ENCODE results near the gene GCDH. TPM values are rescaled to one million over a fixed set of nuclear protein-coding genes. Genes with fewer than 3 reads are reported as not detected.

GCDH gene
- total and polyA plus RNA-seq, 2 donors (not counting 1 experiment from before 2014, with no cell fraction given): 10.3 to 18.0 TPM

GRCh38 chr19:12880551-12881171, 10.3 kb upstream of the GCDH start:
- Histone ChIP-seq H2AFZ (ENCODE audit: low read length) (peak overlapping the region; percentile 84), H3K27me3 (ENCODE audit: control insufficient read depth, insufficient read depth, low read length) (peaks cover 10% of the 10 kb centered on the region), H3K4me2 (ENCODE audit: extremely low read depth, insufficient read depth, low read length) (peak overlapping the region; percentile 89), H3K79me2 (ENCODE audit: control insufficient read depth, insufficient read depth, low read length) (no peaks in the 10 kb centered on the region), H3K36me3 (ENCODE audit: control insufficient read depth, insufficient read depth, low read length) (no peaks in the 10 kb centered on the region), H3K9me3 (ENCODE audit: control insufficient read depth, insufficient read depth, low read depth, low read length) (no peaks in the 10 kb centered on the region), H3K4me1 (ENCODE audit: control insufficient read depth, extremely low read depth, insufficient read depth, low read length) (no peaks in the 10 kb centered on the region), H4K20me1 (ENCODE audit: control insufficient read depth, extremely low read depth, insufficient read depth, low read length) (no peaks in the 10 kb centered on the region), H3K9ac (ENCODE audit: insufficient read depth, low read length) (peak overlapping the region; percentile 61), H3K4me3 (replicated peaks in 1 of 4; ENCODE audit: control extremely low read depth in 1 of 4, insufficient read depth in 1 of 4, low read depth in 3 of 4, low read length in 4 of 4) (peak overlapping the region; percentile 77 to 98 (median 92)), H3K27ac (ENCODE audit: insufficient read depth, low read length) (peak overlapping the region; percentile 26)
- TF ChIP-seq EZH2 (IDR thresholded peaks at IDR 0.05; ENCODE audit: low read length, missing control alignments): no peak
- TF ChIP-seq, protein P1, sequence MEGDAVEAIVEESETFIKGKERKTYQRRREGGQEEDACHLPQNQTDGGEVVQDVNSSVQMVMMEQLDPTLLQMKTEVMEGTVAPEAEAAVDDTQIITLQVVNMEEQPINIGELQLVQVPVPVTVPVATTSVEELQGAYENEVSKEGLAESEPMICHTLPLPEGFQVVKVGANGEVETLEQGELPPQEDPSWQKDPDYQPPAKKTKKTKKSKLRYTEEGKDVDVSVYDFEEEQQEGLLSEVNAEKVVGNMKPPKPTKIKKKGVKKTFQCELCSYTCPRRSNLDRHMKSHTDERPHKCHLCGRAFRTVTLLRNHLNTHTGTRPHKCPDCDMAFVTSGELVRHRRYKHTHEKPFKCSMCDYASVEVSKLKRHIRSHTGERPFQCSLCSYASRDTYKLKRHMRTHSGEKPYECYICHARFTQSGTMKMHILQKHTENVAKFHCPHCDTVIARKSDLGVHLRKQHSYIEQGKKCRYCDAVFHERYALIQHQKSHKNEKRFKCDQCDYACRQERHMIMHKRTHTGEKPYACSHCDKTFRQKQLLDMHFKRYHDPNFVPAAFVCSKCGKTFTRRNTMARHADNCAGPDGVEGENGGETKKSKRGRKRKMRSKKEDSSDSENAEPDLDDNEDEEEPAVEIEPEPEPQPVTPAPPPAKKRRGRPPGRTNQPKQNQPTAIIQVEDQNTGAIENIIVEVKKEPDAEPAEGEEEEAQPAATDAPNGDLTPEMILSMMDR (conservative IDR thresholded peaks at IDR 0.05 in 1 of 2, IDR thresholded peaks at IDR 0.05 in 1 of 2; ENCODE audit: low read depth in 1 of 2, low read length in 2 of 2): no peak
- peak; percentile 17 to 27 for DNase-seq (ENCODE audit: low read depth in 2 of 2)

DNA sequence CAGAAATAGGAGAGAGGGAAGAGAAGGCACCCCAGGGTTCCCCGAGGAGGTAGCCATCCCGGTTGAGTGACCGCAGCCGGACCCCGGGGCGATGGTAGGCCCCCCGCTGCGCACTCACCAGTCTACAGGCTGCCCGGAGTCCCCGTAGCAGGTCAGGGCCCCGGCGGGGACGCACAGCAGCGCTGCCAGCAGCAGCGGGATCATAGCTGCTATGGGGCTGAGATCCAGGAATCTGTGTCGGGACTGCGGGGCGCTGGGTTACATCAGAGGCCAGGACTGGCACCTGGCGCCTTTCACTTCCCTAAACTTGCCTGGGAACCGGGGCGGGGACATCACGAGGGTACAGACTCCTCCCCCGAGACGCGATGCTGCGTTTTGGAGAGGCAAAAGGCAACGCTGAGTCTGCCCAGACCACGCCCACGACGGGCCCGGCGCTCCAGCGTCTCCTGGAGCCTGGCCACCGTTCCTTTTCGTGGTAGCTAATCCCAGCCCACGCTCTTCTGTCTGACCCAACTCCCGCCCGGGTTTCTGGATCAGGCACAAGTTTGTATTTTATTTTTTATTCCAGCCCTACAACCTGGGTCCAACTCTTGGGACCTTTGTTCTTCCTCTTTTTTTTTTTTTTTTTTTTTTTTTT, 9.7 kb upstream of the GCDH start, which contains the start of gene DNASE2:
TSS of gene DNASE2 (minus strand) at position 278 of the 637 bp plus-strand sequence. CDS start at position 204, 74 bp downstream.
- Histone ChIP-seq H3K9me3 (ENCODE audit: control insufficient read depth, insufficient read depth, low read depth, low read length) (no peaks in the 10 kb centered on the region), H3K9ac (ENCODE audit: insufficient read depth, low read length) (peak within 1 kb of the TSS; percentile 61), H3K27me3 (ENCODE audit: control insufficient read depth, insufficient read depth, low read length) (peaks cover 11% of the 10 kb centered on the region), H3K4me2 (ENCODE audit: extremely low read depth, insufficient read depth, low read length) (peak within 1 kb of the TSS; percentile 89), H3K27ac (ENCODE audit: insufficient read depth, low read length) (peak within 1 kb of the TSS; percentile 26), H3K4me1 (ENCODE audit: control insufficient read depth, extremely low read depth, insufficient read depth, low read length) (no peaks in the 10 kb centered on the region), H3K79me2 (ENCODE audit: control insufficient read depth, insufficient read depth, low read length) (no peaks in the 10 kb centered on the region), H2AFZ (ENCODE audit: low read length) (peak within 1 kb of the TSS; percentile 84), H3K36me3 (ENCODE audit: control insufficient read depth, insufficient read depth, low read length) (no peaks in the 10 kb centered on the region), H4K20me1 (ENCODE audit: control insufficient read depth, extremely low read depth, insufficient read depth, low read length) (no peaks in the 10 kb centered on the region), H3K4me3 (replicated peaks in 1 of 4; ENCODE audit: control extremely low read depth in 1 of 4, insufficient read depth in 1 of 4, low read depth in 3 of 4, low read length in 4 of 4) (peak within 1 kb of the TSS; percentile 77 to 98 (median 92))
- DNase-seq (ENCODE audit: low read depth in 2 of 2): peak; percentile 89 to 91
- TF ChIP-seq, protein P1 (conservative IDR thresholded peaks at IDR 0.05 in 1 of 2, IDR thresholded peaks at IDR 0.05 in 1 of 2; ENCODE audit: low read depth in 1 of 2, low read length in 2 of 2): no peak
- TF ChIP-seq EZH2 (IDR thresholded peaks at IDR 0.05; ENCODE audit: low read length, missing control alignments): no peak

DNA sequence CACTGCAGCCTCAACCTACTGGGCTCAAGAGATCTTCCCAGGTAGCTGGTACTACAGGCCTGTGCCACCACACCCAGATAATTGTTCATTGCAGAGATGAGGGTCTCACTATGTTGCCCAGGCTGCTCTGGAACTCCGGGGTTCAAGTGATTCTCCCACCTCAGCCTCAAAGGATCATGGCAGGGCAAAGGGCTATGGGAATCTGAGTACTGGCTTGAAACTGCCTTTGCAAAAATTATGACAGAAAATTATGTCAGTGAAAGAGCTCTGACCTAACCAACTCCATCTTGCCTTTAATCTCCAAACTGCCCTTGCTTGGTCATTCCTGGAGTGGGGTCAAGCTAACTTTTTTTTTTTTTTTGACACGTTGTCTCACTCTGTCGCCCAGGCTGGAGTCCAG, 8.4 kb upstream of the GCDH start:
- no peak for DNase-seq (ENCODE audit: low read depth in 2 of 2)
- H3K27me3 ChIP-seq (ENCODE audit: control insufficient read depth, insufficient read depth, low read length): peaks cover 20% of the 10 kb centered on the region
- no peaks in the 10 kb centered on the region for H3K4me1 ChIP-seq (ENCODE audit: control insufficient read depth, extremely low read depth, insufficient read depth, low read length)
- no peaks in the 10 kb centered on the region for H3K9me3 ChIP-seq (ENCODE audit: control insufficient read depth, insufficient read depth, low read depth, low read length)
- no peaks in the 10 kb centered on the region for H4K20me1 ChIP-seq (ENCODE audit: control insufficient read depth, extremely low read depth, insufficient read depth, low read length)
- H3K36me3 ChIP-seq (ENCODE audit: control insufficient read depth, insufficient read depth, low read length): no peaks in the 10 kb centered on the region
- no peak overlapping the region for H3K9ac ChIP-seq (ENCODE audit: insufficient read depth, low read length)
- no peak for TF ChIP-seq EZH2 (IDR thresholded peaks at IDR 0.05; ENCODE audit: low read length, missing control alignments)
- TF ChIP-seq, protein P1 (conservative IDR thresholded peaks at IDR 0.05 in 1 of 2, IDR thresholded peaks at IDR 0.05 in 1 of 2; ENCODE audit: low read depth in 1 of 2, low read length in 2 of 2): no peak
- H2AFZ ChIP-seq (ENCODE audit: low read length): no peak overlapping the region
- H3K79me2 ChIP-seq (ENCODE audit: control insufficient read depth, insufficient read depth, low read length): no peaks in the 10 kb centered on the region
- no peak overlapping the region for H3K27ac ChIP-seq (ENCODE audit: insufficient read depth, low read length)
- no peak overlapping the region for H3K4me2 ChIP-seq (ENCODE audit: extremely low read depth, insufficient read depth, low read length)
- H3K4me3 ChIP-seq (replicated peaks in 1 of 4; ENCODE audit: control extremely low read depth in 1 of 4, insufficient read depth in 1 of 4, low read depth in 3 of 4, low read length in 4 of 4): no peak overlapping the region
